ENCODE results near the gene OR10R2. TPM values are rescaled to one million over a fixed set of nuclear protein-coding genes. Genes with fewer than 3 reads are reported as not detected.

The OR10R2 gene
- polyA plus RNA-seq, 1 donor from 2014 or later: not detected

DNA sequence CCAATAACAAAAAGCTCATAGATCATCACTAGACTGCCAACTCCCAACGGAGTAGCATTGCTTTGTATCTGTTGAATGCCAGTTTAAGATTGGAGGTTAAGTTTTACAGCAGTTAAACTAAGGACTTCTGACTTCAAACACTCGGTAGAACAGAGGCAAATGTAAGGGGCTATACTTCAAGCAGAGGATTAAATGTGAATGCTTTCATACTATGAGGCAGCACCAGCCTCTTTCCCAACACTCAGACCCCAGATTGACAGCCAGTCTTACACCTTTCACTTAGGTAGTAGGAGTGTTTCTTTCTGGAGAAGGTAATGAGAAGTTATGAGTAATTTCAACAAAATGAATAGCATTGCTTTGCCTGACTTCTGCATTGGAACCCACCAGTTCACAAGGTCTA is 22.8 kb downstream of the OR10R2 start:
- Histone ChIP-seq H3K79me2 (replicated peaks; ENCODE audit: insufficient read depth, low read length) (no peaks in the 10 kb centered on the region), H3K9me2 (ENCODE audit: insufficient read depth, low read length) (no peaks in the 10 kb centered on the region), H3K4me2 (ENCODE audit: low read length) (no peak overlapping the region), H3F3A (ENCODE audit: insufficient read depth, low read length, poor library complexity, severe bottlenecking) (no peaks in the 10 kb centered on the region), H4K20me1 (ENCODE audit: insufficient read depth) (no peaks in the 10 kb centered on the region), H3K9ac (ENCODE audit: low read length) (no peak overlapping the region), H3K36me3 (ENCODE audit: insufficient read depth, low read length) (no peaks in the 10 kb centered on the region), H3K9me3 (ENCODE audit: low read length) (no peaks in the 10 kb centered on the region), H3K27ac (ENCODE audit: low read length) (no peak overlapping the region), H3K27me3 (ENCODE audit: insufficient read depth, low read depth, low read length) (no peaks in the 10 kb centered on the region), H3K4me3 (ENCODE audit: low read length) (no peak overlapping the region), H2AFZ (ENCODE audit: low read depth, low read length) (no peak overlapping the region)
- TF ChIP-seq EP300 (conservative IDR thresholded peaks at IDR 0.05; ENCODE audit: poor library complexity, severe bottlenecking) (no peak), MXI1 (conservative IDR thresholded peaks at IDR 0.05; ENCODE audit: poor library complexity, severe bottlenecking) (no peak), POLR2AphosphoS5 (IDR thresholded peaks at IDR 0.05) (no peak), TAF1 (IDR thresholded peaks at IDR 0.05; ENCODE audit: low read depth) (no peak), SMC3 (conservative IDR thresholded peaks at IDR 0.05; ENCODE audit: poor library complexity) (no peak), RAD21 (conservative IDR thresholded peaks at IDR 0.05) (no peak), EZH2 (IDR thresholded peaks at IDR 0.05; ENCODE audit: borderline replicate concordance, insufficient read depth, low read length, poor library complexity, severe bottlenecking) (no peak)
- TF ChIP-seq, protein P1, sequence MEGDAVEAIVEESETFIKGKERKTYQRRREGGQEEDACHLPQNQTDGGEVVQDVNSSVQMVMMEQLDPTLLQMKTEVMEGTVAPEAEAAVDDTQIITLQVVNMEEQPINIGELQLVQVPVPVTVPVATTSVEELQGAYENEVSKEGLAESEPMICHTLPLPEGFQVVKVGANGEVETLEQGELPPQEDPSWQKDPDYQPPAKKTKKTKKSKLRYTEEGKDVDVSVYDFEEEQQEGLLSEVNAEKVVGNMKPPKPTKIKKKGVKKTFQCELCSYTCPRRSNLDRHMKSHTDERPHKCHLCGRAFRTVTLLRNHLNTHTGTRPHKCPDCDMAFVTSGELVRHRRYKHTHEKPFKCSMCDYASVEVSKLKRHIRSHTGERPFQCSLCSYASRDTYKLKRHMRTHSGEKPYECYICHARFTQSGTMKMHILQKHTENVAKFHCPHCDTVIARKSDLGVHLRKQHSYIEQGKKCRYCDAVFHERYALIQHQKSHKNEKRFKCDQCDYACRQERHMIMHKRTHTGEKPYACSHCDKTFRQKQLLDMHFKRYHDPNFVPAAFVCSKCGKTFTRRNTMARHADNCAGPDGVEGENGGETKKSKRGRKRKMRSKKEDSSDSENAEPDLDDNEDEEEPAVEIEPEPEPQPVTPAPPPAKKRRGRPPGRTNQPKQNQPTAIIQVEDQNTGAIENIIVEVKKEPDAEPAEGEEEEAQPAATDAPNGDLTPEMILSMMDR (IDR thresholded peaks at IDR 0.05; ENCODE audit: poor library complexity, severe bottlenecking): no peak
- TF ChIP-seq, protein P2, sequence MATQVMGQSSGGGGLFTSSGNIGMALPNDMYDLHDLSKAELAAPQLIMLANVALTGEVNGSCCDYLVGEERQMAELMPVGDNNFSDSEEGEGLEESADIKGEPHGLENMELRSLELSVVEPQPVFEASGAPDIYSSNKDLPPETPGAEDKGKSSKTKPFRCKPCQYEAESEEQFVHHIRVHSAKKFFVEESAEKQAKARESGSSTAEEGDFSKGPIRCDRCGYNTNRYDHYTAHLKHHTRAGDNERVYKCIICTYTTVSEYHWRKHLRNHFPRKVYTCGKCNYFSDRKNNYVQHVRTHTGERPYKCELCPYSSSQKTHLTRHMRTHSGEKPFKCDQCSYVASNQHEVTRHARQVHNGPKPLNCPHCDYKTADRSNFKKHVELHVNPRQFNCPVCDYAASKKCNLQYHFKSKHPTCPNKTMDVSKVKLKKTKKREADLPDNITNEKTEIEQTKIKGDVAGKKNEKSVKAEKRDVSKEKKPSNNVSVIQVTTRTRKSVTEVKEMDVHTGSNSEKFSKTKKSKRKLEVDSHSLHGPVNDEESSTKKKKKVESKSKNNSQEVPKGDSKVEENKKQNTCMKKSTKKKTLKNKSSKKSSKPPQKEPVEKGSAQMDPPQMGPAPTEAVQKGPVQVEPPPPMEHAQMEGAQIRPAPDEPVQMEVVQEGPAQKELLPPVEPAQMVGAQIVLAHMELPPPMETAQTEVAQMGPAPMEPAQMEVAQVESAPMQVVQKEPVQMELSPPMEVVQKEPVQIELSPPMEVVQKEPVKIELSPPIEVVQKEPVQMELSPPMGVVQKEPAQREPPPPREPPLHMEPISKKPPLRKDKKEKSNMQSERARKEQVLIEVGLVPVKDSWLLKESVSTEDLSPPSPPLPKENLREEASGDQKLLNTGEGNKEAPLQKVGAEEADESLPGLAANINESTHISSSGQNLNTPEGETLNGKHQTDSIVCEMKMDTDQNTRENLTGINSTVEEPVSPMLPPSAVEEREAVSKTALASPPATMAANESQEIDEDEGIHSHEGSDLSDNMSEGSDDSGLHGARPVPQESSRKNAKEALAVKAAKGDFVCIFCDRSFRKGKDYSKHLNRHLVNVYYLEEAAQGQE (IDR thresholded peaks at IDR 0.05; ENCODE audit: borderline replicate concordance): no peak

DNA sequence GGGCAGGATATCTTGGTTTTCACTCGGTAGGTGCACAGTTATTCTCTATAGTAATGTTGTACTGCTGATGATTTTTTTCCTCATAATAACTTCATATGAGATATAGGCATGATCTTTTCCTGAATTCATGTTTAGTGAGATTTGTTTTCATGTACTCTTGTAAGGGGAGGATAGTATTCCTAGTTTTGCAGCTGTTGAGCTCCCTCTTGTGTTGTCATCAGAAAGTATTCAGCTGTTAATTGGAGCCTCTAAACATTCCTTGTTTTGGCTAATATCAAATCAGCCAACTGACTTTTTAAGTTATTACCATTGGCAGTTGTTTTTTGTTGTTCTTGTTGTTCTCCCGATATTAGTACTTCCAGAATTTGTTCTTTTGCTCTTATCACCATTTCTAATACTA is 24.4 kb downstream of the OR10R2 start:
- Histone ChIP-seq H3K9me3 (ENCODE audit: low read length) (no peaks in the 10 kb centered on the region), H2AFZ (ENCODE audit: low read depth, low read length) (no peak overlapping the region), H3K36me3 (ENCODE audit: insufficient read depth, low read length) (no peaks in the 10 kb centered on the region), H3K4me2 (ENCODE audit: low read length) (no peak overlapping the region), H3F3A (ENCODE audit: insufficient read depth, low read length, poor library complexity, severe bottlenecking) (no peaks in the 10 kb centered on the region), H3K9ac (ENCODE audit: low read length) (no peak overlapping the region), H3K27me3 (ENCODE audit: insufficient read depth, low read depth, low read length) (no peaks in the 10 kb centered on the region), H4K20me1 (ENCODE audit: insufficient read depth) (no peaks in the 10 kb centered on the region), H3K4me3 (ENCODE audit: low read length) (no peak overlapping the region), H3K27ac (ENCODE audit: low read length) (no peak overlapping the region), H3K79me2 (replicated peaks; ENCODE audit: insufficient read depth, low read length) (no peaks in the 10 kb centered on the region), H3K9me2 (ENCODE audit: insufficient read depth, low read length) (no peaks in the 10 kb centered on the region)
- no peak for TF ChIP-seq TAF1 (IDR thresholded peaks at IDR 0.05; ENCODE audit: low read depth)
- no peak for TF ChIP-seq POLR2AphosphoS5 (IDR thresholded peaks at IDR 0.05)
- TF ChIP-seq, protein P2 (IDR thresholded peaks at IDR 0.05; ENCODE audit: borderline replicate concordance): no peak
- TF ChIP-seq RAD21 (conservative IDR thresholded peaks at IDR 0.05): no peak
- no peak for TF ChIP-seq MXI1 (conservative IDR thresholded peaks at IDR 0.05; ENCODE audit: poor library complexity, severe bottlenecking)
- TF ChIP-seq EP300 (conservative IDR thresholded peaks at IDR 0.05; ENCODE audit: poor library complexity, severe bottlenecking): no peak
- TF ChIP-seq, protein P1 (IDR thresholded peaks at IDR 0.05; ENCODE audit: poor library complexity, severe bottlenecking): no peak
- no peak for TF ChIP-seq EZH2 (IDR thresholded peaks at IDR 0.05; ENCODE audit: borderline replicate concordance, insufficient read depth, low read length, poor library complexity, severe bottlenecking)
- TF ChIP-seq SMC3 (conservative IDR thresholded peaks at IDR 0.05; ENCODE audit: poor library complexity): no peak

Measured in neural cell (in vitro differentiated cells).